Left lung (tissue), 10 donors: ENCODE measurements around the gene CA11. TPM values are rescaled to one million over a fixed set of nuclear protein-coding genes. Genes with fewer than 3 reads are reported as not detected.

Experiments
- ATAC-seq: fragments of 200-7000 bp; cut with Tn5 transposase; one replicate; pipeline ENCODE4 v1.9.1; 2020; ENCODE audit warnings: moderate library complexity
- DNase-seq, 4 donors: peaks; one replicate each; pipeline ENCODE4 v3.0.0-alpha.2; 2013 to 2020
- H3K27ac ChIP-seq, 2 donors: fragments of 200-600 bp; sonication (generic) in 1 of 2; one replicate each; pipeline versions ENCODE4 v1.5.0 to v1.8.0; 2020 to 2021
- H3K27me3 ChIP-seq, 2 donors: fragments of 200-600 bp; sonication (generic) in 1 of 2; one replicate each; pipeline versions ENCODE4 v1.5.0 to v1.8.0; 2020 to 2021
- H3K36me3 ChIP-seq, 2 donors: fragments of 200-600 bp; sonication (generic) in 1 of 2; one replicate each; pipeline versions ENCODE4 v1.5.0 to v1.8.0; 2020 to 2021
- H3K4me1 ChIP-seq, 2 donors: fragments of 200-600 bp; one replicate each; pipeline ENCODE4 v1.8.0; 2021
- H3K4me3 ChIP-seq, 2 donors: fragments of 200-600 bp; sonication (generic) in 1 of 2; one replicate each; pipeline versions ENCODE4 v1.5.0 to v1.8.0; 2020 to 2021; ENCODE audit warnings: mild to moderate bottlenecking in 1 of 2
- H3K9me3 ChIP-seq, 2 donors: fragments of 200-600 bp; sonication (generic) in 1 of 2; one replicate each; pipeline versions ENCODE4 v1.5.0 to v1.8.0; 2020 to 2021
- CTCF ChIP-seq, 2 donors: fragments of 200-600 bp; sonication (generic) in 1 of 2; IDR thresholded peaks; one replicate each; pipeline versions ENCODE4 v1.5.0 to v1.8.0; 2021; ENCODE audit warnings: antibody characterized with exemption in 2 of 2
- intact Hi-C, 2 donors: fragments of 100-400 bp; cut with DNase I; formaldehyde crosslinking; loops; one replicate each; pipeline versions ENCODE4 v1.11.2 to v1.14.2; 2022
- polyA plus RNA-seq, 6 donors: library from polyadenylated mRNA; unstranded; fragments of 120-200 nt; gene quantifications; one replicate each; pipeline ENCODE4 v1.2.1, GENCODE V29; 2013; ENCODE audit not compliant: insufficient read length in 6 of 6
- total RNA-seq, 2 donors: library from RNA; stranded (reverse); fragmentation: NEBNext Ultra II Directional; extraction: Animal tissue kit (Norgen Biotek cat#: 25700); gene quantifications; one replicate each; pipeline ENCODE4 v1.2.1, GENCODE V29; 2021
- donor health status: DM: no; HTN: yes; CAD: no.
- donor health status: DM: no; HTN: no; CAD: no.

Gene CA11
- total and polyA plus RNA-seq, 8 donors, result 3.6 to 5.6 (median 4.5) TPM

- no peaks in the 10 kb centered on the region for H3K36me3 ChIP-seq
- no peak for TF ChIP-seq CTCF (IDR thresholded peaks at IDR 0.05)
- H3K9me3 ChIP-seq, result no peaks in the 10 kb centered on the region
- H3K4me3 ChIP-seq, result peak overlapping the region; percentile 60 to 64
- H3K27me3 ChIP-seq, result no peaks in the 10 kb centered on the region
- intact Hi-C loops, result no loop called here
- peak; percentile 97 to 99 (median 98) for DNase-seq
- peak overlapping the region; percentile 91 to 94 for H3K27ac ChIP-seq
- peaks cover 19 to 56% of the 10 kb centered on the region in 2 donors for H3K4me1 ChIP-seq
- ATAC-seq, result peak; percentile 77
These were observed 8.5 kb downstream of the CA11 start for GRCh38 chr19:48637449-48637947.

GRCh38 chr19:48636859-48637448 is 9.0 kb downstream of the CA11 start, which contains the start of gene DBP:
Gene DBP, minus strand, starts transcription at chr19:48637379. Its CDS starts 385 bp downstream, at chr19:48636994.
- ATAC-seq (peak; percentile 16), DNase-seq (peak in 2 of 4 donors; percentile 74 to 86)
- Histone ChIP-seq H3K4me3 (peak within 1 kb of the TSS; percentile 60 to 64), H3K27ac (peak within 1 kb of the TSS; percentile 91 to 94), H3K4me1 (peaks cover 19 to 59% of the 10 kb centered on the region in 2 donors), H3K36me3 (no peaks in the 10 kb centered on the region), H3K9me3 (no peaks in the 10 kb centered on the region), H3K27me3 (no peaks in the 10 kb centered on the region)
- TF ChIP-seq CTCF (IDR thresholded peaks at IDR 0.05), result no peak
- intact Hi-C loops, result no loop called here

GRCh38 chr19:48635966-48636858 is 9.8 kb downstream of the CA11 start:
- Histone ChIP-seq H3K4me3 (peak overlapping the region; percentile 60 to 64), H3K36me3 (no peaks in the 10 kb centered on the region), H3K4me1 (peaks cover 19 to 66% of the 10 kb centered on the region in 2 donors), H3K27ac (peak overlapping the region; percentile 91 to 94), H3K27me3 (no peaks in the 10 kb centered on the region), H3K9me3 (no peaks in the 10 kb centered on the region)
- ATAC-seq, result no peak
- TF ChIP-seq CTCF (IDR thresholded peaks at IDR 0.05), result no peak
- intact Hi-C loops, result no loop called here
- peak in 2 of 4 donors; percentile 41 to 63 for DNase-seq

GRCh38 chr19:48635263-48635965 is 10.6 kb downstream of the CA11 start:
- no peak for TF ChIP-seq CTCF (IDR thresholded peaks at IDR 0.05)
- H3K36me3 ChIP-seq, result peaks cover 0 to 3% of the 10 kb centered on the region in 2 donors
- peak; percentile 46 for ATAC-seq
- no peaks in the 10 kb centered on the region for H3K27me3 ChIP-seq
- H3K27ac ChIP-seq, result peak overlapping the region; percentile 91 to 94
- peak in 3 of 4 donors; percentile 55 to 92 (median 71) for DNase-seq
- intact Hi-C loops, result no loop called here
- no peaks in the 10 kb centered on the region for H3K9me3 ChIP-seq
- H3K4me3 ChIP-seq, result peak overlapping the region; percentile 60 to 64
- H3K4me1 ChIP-seq, result peaks cover 26 to 74% of the 10 kb centered on the region in 2 donors
